HG02588 (cell line): ENCODE results near the gene GRP.
A peak's percentile ranks its signal among the peaks of the same experiment; 100 is the strongest.

Experiments used
- ATAC-seq: cut with Tn5 transposase; IDR thresholded peaks from one replicate; pipeline ENCODE4 v1.9.1; 2021; ENCODE audit warnings: mild to moderate bottlenecking, moderate library complexity; ENCODE audit not compliant: unreplicated experiment

Gene GRP

GRCh38 chr18:59266886-59267502 is 47.0 kb downstream of the GRP start:
- no peak for ATAC-seq

GRCh38 chr18:59267503-59268126 is 47.7 kb downstream of the GRP start:
- ATAC-seq = no peak

GRCh38 chr18:59268127-59268720 is 48.3 kb downstream of the GRP start:
- ATAC-seq = no peak

GRCh38 chr18:59268721-59269562 is 49.0 kb downstream of the GRP start:
- ATAC-seq = no peak

DNA sequence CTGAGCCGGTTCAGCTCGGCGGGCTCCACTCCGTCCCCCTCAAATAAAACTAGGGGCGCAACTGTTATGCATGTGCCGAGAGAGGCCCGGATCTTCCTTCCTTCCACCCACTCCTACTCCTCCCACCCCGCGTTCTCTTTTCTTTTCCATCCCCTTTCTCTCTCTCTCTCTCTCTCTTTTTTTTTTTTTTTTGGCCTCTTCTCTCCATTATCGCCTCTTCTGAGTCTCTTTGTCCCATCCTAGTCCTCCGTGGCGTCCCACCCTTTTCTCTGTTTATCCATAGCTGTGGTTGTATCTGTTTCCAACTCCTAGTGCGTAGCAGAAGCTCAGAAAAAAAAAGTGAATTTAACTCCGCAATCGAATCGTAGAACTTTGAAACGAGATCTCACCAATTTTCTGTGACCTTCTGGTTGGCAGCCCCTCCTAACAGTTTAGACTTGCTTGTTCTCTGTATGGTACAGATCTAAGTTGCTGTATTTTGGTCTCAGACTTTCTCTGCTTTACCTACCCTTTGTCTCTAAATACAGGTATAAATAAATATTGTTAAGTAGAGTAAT is 49.7 kb downstream of the GRP start:
- no peak for ATAC-seq

DNA sequence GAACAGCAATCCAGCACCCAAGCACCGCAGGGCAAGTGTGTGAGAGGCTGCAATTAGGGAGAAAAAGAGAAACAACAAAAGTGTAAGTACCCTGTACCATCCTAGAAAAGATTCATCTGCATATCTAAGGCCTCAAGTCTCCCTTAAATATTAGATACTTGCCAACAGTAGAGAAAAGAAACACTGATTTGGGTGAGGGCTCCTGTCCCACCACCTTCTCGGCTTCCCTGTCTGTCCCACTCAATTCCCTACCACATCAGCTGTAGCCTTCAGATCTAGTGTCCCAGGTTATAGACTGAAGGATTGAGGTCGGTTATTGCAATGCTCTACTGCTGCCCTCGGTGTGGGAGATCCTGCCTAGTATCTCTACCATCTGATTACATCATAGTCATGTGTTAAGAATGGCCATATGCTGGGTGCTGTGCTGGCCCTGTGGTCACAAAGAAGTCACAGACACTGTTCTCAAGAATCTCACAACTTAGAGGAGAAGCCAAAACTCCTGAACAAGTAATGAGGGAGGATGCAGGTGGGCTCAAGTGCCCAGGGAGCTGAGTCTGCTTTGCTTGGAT is 50.8 kb downstream of the GRP start:
- ATAC-seq = no peak

GRCh38 chr18:59271606-59272220 is 51.8 kb downstream of the GRP start:
- no peak for ATAC-seq

- peak; percentile 41 for ATAC-seq
Measured at GRCh38 chr18:59272221-59272888, 52.4 kb downstream of the GRP start.

DNA sequence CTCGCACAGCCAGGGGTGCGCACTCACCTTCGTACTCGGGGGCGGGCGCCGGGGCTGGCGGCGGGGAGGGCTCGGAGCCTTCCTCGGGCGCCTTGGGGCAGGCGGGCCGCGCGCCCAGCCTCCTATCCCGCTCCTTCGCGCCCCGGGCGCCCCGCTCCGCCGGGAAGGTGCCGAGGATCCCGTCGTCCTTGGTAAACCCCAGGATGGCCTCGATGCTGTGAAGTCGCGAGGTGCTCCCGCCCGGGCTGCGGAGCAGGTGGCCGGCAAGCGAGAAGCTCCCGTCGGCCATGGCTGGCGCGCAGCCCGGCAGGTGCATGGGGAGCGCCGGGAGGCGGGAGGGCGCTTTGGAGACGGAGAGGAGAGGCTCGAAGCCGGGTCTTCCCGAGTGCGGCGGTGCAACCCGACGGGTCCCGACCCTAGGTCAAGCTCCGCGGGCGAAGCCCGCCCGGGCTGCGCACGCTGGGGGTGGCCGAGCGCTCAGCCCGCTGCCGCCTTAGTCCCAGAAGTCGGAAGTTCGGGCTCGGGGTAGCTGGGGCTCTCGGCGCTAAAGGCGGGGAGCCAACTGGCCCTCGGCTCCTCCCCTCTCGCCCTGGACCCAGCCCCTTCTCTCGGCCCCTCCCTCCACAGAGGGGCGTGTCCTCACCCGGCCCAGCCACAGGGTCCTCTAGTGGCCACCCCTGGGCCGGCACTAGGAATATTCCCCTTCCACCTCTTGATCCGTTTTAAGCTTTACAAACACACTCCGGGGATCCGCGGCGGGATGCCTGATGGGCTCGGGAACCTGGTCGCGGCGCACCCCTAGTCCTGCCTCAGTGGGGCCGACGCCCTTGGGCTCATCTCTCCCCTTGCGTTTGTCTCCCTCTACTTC is 53.2 kb downstream of the GRP start, which contains the start of gene RAX:
TSS of gene RAX (minus strand) at position 564 of the 868 bp plus-strand sequence. CDS start at position 316, 248 bp downstream.
- ATAC-seq = no peak

- ATAC-seq = no peak
Measured at GRCh38 chr18:59273759-59274532, 54.0 kb downstream of the GRP start.

DNA sequence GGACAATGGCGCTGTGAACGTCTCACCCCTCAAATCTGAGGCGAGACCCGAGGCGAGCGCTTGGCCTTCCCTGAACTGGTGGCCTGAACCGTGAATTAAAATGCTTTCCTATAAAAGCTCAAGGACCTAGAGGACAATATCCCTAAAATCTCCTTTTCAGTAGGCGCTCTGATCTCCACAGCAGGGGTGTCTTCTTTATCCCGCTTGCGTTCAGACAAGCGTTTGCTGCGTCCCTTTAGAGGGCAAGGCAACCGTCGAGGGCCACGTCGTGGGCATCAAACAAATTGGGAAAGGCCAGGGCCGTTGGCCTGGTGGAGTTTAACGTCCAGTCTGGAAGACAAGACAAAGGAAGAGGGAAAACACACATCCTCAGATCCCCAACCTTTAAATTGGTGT is 54.6 kb downstream of the GRP start:
- no peak for ATAC-seq

DNA sequence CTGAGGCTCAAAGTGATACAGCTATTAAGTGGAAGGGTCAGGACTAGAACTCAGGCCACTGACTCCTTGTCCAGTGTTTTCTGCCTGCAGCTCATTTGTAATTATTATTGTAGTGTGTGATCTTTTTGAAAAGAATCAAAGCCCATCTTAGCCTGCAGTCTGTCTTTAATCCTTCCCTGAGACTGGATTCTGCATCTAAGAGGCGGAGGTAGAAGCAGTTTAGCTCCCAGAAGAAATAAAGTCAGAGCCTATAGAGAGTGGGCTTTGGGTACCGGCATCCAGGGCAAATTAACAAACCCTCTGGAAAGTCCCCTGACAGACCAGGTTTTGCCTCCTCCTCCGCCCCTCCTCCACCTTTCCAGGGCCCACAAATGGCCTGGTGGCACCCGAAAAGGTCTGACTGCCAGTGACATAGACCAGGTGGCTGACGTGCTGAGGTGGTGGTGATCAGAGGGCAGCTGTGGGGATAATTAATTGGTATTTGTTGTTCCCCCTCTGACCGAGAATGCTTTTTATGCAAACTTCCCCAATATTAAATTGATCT is 55.5 kb downstream of the GRP start:
- no peak for ATAC-seq

- no peak for ATAC-seq
Measured at GRCh38 chr18:59276047-59276446, 56.1 kb downstream of the GRP start.

DNA sequence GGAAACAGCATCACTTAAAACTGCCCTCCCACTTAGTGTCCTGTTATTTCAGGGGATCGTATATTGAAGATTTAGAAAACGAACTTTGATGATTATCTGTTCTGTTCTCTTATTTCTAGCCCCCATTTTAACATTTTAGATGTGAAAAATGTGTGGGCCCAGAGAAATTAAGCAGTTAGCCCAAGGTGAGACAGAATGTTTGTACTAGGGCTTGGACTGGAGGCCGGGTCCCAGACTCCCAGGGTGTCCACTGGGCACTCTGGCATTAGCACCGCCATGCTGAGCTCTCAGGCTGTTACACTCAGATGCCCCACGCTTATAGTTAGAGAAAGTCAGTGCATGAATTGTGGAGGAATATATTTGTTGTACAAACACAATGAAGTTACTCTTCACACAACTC is 58.8 kb downstream of the GRP start:
- ATAC-seq = no peak

- ATAC-seq = no peak
Measured at GRCh38 chr18:59279193-59279592, 59.2 kb downstream of the GRP start.

- no peak for ATAC-seq
Measured at GRCh38 chr18:59279722-59280121, 59.8 kb downstream of the GRP start.
